Mononuclear cell (primary cell): Measurements from ENCODE around the gene UBE2E2. TPM values are rescaled to one million over a fixed set of nuclear protein-coding genes. Genes with fewer than 3 reads are reported as not detected.

ENCODE experiments used
- H3K27me3 ChIP-seq: 2 replicates; pipeline ENCODE4 v1.6.0; 2011; ENCODE audit warnings: low read length, control low read depth; ENCODE audit not compliant: insufficient read depth
- H3K4me1 ChIP-seq: 2 replicates; pipeline ENCODE4 v1.5.1; 2011; ENCODE audit warnings: mild to moderate bottlenecking, low read length, control low read depth; ENCODE audit not compliant: insufficient read depth
- H3K4me3 ChIP-seq: 2 replicates; pipeline ENCODE4 v1.5.1; 2011; ENCODE audit warnings: mild to moderate bottlenecking, low read length, moderate library complexity
- H3K9me3 ChIP-seq: 2 replicates; pipeline ENCODE4 v1.5.1; 2011; ENCODE audit warnings: low read depth, mild to moderate bottlenecking, control low read depth, low read length
- total RNA-seq: library from RNA; depleted of rRNA; stranded (reverse); fragments of >200 nt; gene quantifications from one replicate; pipeline ENCODE4 v1.2.3, GENCODE V29; 2012

UBE2E2 gene
- total RNA-seq, 1 donor = 53.9 TPM

- H3K9me3 ChIP-seq = no peaks in the 10 kb centered on the region
- no peaks in the 10 kb centered on the region for H3K27me3 ChIP-seq
- no peak overlapping the region for H3K4me3 ChIP-seq
- H3K4me1 ChIP-seq = no peaks in the 10 kb centered on the region
Measured at GRCh38 chr3:23387286-23387918, 184.3 kb downstream of the UBE2E2 start.

GRCh38 chr3:23389089-23389488 is 186.0 kb downstream of the UBE2E2 start:
- Histone ChIP-seq H3K27me3 (no peaks in the 10 kb centered on the region), H3K4me1 (no peaks in the 10 kb centered on the region), H3K9me3 (no peaks in the 10 kb centered on the region), H3K4me3 (no peak overlapping the region)

- H3K9me3 ChIP-seq = no peaks in the 10 kb centered on the region
- H3K27me3 ChIP-seq = no peaks in the 10 kb centered on the region
- H3K4me1 ChIP-seq = no peaks in the 10 kb centered on the region
- no peak overlapping the region for H3K4me3 ChIP-seq
Measured at GRCh38 chr3:23389686-23390085, 186.6 kb downstream of the UBE2E2 start.

GRCh38 chr3:23390446-23390845 is 187.3 kb downstream of the UBE2E2 start:
- Histone ChIP-seq H3K4me3 (no peak overlapping the region), H3K4me1 (no peaks in the 10 kb centered on the region), H3K9me3 (no peaks in the 10 kb centered on the region), H3K27me3 (no peaks in the 10 kb centered on the region)

- Histone ChIP-seq H3K27me3 (no peaks in the 10 kb centered on the region), H3K4me3 (no peak overlapping the region), H3K4me1 (no peaks in the 10 kb centered on the region), H3K9me3 (no peaks in the 10 kb centered on the region)
Measured at GRCh38 chr3:23390989-23391553, 187.9 kb downstream of the UBE2E2 start.

- Histone ChIP-seq H3K4me1 (no peaks in the 10 kb centered on the region), H3K4me3 (no peak overlapping the region), H3K9me3 (no peaks in the 10 kb centered on the region), H3K27me3 (no peaks in the 10 kb centered on the region)
Measured at GRCh38 chr3:23395115-23395514, 192.0 kb downstream of the UBE2E2 start.

GRCh38 chr3:23396746-23397145 is 193.6 kb downstream of the UBE2E2 start:
- Histone ChIP-seq H3K9me3 (no peaks in the 10 kb centered on the region), H3K4me1 (no peaks in the 10 kb centered on the region), H3K4me3 (no peak overlapping the region), H3K27me3 (no peaks in the 10 kb centered on the region)

GRCh38 chr3:23399221-23399620 is 196.1 kb downstream of the UBE2E2 start:
- no peaks in the 10 kb centered on the region for H3K27me3 ChIP-seq
- H3K9me3 ChIP-seq = no peaks in the 10 kb centered on the region
- no peak overlapping the region for H3K4me3 ChIP-seq
- peaks cover 9% of the 10 kb centered on the region for H3K4me1 ChIP-seq

GRCh38 chr3:23402728-23403492 is 199.8 kb downstream of the UBE2E2 start:
- Histone ChIP-seq H3K27me3 (no peaks in the 10 kb centered on the region), H3K4me3 (no peak overlapping the region), H3K4me1 (peaks cover 9% of the 10 kb centered on the region)

GRCh38 chr3:23404246-23404645 is 201.1 kb downstream of the UBE2E2 start:
- H3K9me3 ChIP-seq = no peaks in the 10 kb centered on the region
- no peaks in the 10 kb centered on the region for H3K27me3 ChIP-seq

More at GRCh38 chr3:23402728-23403492, 199.8 kb downstream of the UBE2E2 start:
- no peaks in the 10 kb centered on the region for H3K9me3 ChIP-seq

GRCh38 chr3:23405081-23405480 is 202.0 kb downstream of the UBE2E2 start:
- Histone ChIP-seq H3K4me3 (no peak overlapping the region), H3K27me3 (no peaks in the 10 kb centered on the region)

More at GRCh38 chr3:23404246-23404645, 201.1 kb downstream of the UBE2E2 start:
- H3K4me1 ChIP-seq = peaks cover 9% of the 10 kb centered on the region
- no peak overlapping the region for H3K4me3 ChIP-seq

GRCh38 chr3:23406601-23407000 is 203.5 kb downstream of the UBE2E2 start:
- Histone ChIP-seq H3K27me3 (no peaks in the 10 kb centered on the region), H3K4me1 (peaks cover 9% of the 10 kb centered on the region), H3K9me3 (no peaks in the 10 kb centered on the region), H3K4me3 (no peak overlapping the region)

More at GRCh38 chr3:23405081-23405480, 202.0 kb downstream of the UBE2E2 start:
- Histone ChIP-seq H3K9me3 (no peaks in the 10 kb centered on the region), H3K4me1 (peaks cover 9% of the 10 kb centered on the region)

- Histone ChIP-seq H3K4me3 (no peak overlapping the region), H3K4me1 (no peaks in the 10 kb centered on the region), H3K9me3 (no peaks in the 10 kb centered on the region), H3K27me3 (no peaks in the 10 kb centered on the region)
Measured at GRCh38 chr3:23418026-23418425, 214.9 kb downstream of the UBE2E2 start.

- no peak overlapping the region for H3K4me3 ChIP-seq
- no peaks in the 10 kb centered on the region for H3K9me3 ChIP-seq
- no peaks in the 10 kb centered on the region for H3K27me3 ChIP-seq
- no peaks in the 10 kb centered on the region for H3K4me1 ChIP-seq
Measured at GRCh38 chr3:23421811-23422516, 218.8 kb downstream of the UBE2E2 start.

- no peaks in the 10 kb centered on the region for H3K4me1 ChIP-seq
- H3K4me3 ChIP-seq = no peak overlapping the region
- no peaks in the 10 kb centered on the region for H3K9me3 ChIP-seq
- no peaks in the 10 kb centered on the region for H3K27me3 ChIP-seq
Measured at GRCh38 chr3:23422517-23422851, 219.4 kb downstream of the UBE2E2 start.
